Ovary (tissue), 3 donors: Measurements from ENCODE around the gene DGCR8.

Experiments used
- EP300 ChIP-seq: sonication (generic); formaldehyde crosslinking; IDR thresholded peaks from one replicate; pipeline ENCODE4 v1.6.1; 2017; ENCODE audit warnings: antibody characterized with exemption
- TF ChIP-seq, protein P1 (sequence below), 3 donors: fragments of 450-650 bp in 2 of 3; fragments of 200-600 bp in 1 of 3; IDR thresholded peaks; one replicate each; pipeline versions ENCODE4 v1.5.1 to v1.8.0; 2016 to 2022; ENCODE audit warnings: antibody characterized with exemption in 3 of 3, mild to moderate bottlenecking in 1 of 3
- donor health status: DM: no; HTN: no; CAD: no.

DNA sequence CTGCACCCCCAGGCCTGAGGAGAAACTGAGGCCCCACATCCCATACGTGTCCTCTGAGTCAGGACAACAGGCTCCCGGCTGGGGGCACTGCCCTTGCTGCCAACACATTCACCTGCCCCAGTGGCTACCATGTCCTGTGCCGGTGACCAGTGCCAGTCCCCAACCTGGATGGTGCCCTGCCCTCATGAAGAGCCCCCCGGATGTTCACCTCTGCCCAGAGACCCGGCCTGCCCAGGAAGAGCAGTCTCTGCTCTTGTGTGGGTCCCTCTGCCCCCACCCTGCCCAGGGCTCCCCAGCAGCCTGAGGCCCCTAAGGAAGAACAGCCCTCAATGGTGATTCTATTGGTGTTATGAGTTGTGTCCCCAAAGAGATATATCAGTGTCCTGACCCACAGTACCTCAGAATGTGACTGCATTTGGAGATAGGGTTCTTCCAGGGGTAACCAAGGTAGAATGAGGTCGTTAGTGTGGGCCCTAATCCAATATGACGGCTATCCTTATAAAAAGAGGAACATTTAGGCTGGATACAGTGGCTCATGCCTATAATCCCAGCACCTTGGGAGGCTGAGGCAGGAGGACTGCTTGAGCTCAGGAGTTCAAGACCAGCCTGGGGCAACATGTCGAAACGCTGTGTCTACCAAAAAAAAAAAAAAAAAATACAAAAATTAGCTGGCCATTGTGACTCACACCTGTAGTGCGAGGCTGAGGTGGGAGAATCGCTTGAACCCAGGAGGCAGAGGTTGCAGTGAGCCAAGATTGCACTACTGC is 13.2 kb upstream of the DGCR8 start:
- TF ChIP-seq, protein P1, sequence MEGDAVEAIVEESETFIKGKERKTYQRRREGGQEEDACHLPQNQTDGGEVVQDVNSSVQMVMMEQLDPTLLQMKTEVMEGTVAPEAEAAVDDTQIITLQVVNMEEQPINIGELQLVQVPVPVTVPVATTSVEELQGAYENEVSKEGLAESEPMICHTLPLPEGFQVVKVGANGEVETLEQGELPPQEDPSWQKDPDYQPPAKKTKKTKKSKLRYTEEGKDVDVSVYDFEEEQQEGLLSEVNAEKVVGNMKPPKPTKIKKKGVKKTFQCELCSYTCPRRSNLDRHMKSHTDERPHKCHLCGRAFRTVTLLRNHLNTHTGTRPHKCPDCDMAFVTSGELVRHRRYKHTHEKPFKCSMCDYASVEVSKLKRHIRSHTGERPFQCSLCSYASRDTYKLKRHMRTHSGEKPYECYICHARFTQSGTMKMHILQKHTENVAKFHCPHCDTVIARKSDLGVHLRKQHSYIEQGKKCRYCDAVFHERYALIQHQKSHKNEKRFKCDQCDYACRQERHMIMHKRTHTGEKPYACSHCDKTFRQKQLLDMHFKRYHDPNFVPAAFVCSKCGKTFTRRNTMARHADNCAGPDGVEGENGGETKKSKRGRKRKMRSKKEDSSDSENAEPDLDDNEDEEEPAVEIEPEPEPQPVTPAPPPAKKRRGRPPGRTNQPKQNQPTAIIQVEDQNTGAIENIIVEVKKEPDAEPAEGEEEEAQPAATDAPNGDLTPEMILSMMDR (IDR thresholded peaks at IDR 0.05): no peak
- no peak for TF ChIP-seq EP300
